Lower lobe of right lung (tissue), 2 donors: ENCODE data around the gene CLSTN2. TPM values are rescaled to one million over a fixed set of nuclear protein-coding genes. Genes with fewer than 3 reads are reported as not detected.

Experiments
- ATAC-seq, 2 donors: fragments of 200-7000 bp; cut with Tn5 transposase; one replicate each; pipeline ENCODE4 v1.9.1; 2020 to 2022; ENCODE audit warnings: mild to moderate bottlenecking in 2 of 2, moderate library complexity in 2 of 2
- DNase-seq: peaks from one replicate; pipeline ENCODE4 v3.0.0-alpha.2; 2020
- H3K27ac ChIP-seq: fragments of 200-600 bp; one replicate; pipeline ENCODE4 v1.8.0; 2022
- H3K27me3 ChIP-seq: fragments of 200-600 bp; one replicate; pipeline ENCODE4 v1.8.0; 2022; ENCODE audit warnings: low read depth
- H3K36me3 ChIP-seq: fragments of 200-600 bp; one replicate; pipeline ENCODE4 v1.8.0; 2022; ENCODE audit warnings: mild to moderate bottlenecking
- H3K4me1 ChIP-seq: fragments of 200-600 bp; one replicate; pipeline ENCODE4 v1.8.0; 2022
- H3K4me3 ChIP-seq: fragments of 200-600 bp; one replicate; pipeline ENCODE4 v1.8.0; 2022; ENCODE audit warnings: mild to moderate bottlenecking
- H3K9me3 ChIP-seq: fragments of 200-600 bp; one replicate; pipeline ENCODE4 v1.8.0; 2022
- intact Hi-C: fragments of 100-400 bp; cut with DNase I; formaldehyde crosslinking; loops from one replicate; pipeline ENCODE4 v1.11.0; 2022
- total RNA-seq: library from RNA; stranded (reverse); fragmentation: NEBNext Ultra II Directional; extraction: Animal tissue kit (Norgen Biotek cat#: 25700); gene quantifications from one replicate; pipeline ENCODE4 v1.2.1, GENCODE V29; 2021
- TF ChIP-seq, protein P1 (sequence below): fragments of 200-600 bp; IDR thresholded peaks from one replicate; pipeline ENCODE4 v1.8.0; 2022; ENCODE audit warnings: antibody characterized with exemption, mild to moderate bottlenecking
- donor health status: DM: no; HTN: yes; CAD: no; lungs with severe emphysema.

CLSTN2 gene
- total RNA-seq, 1 donor from 2014 or later: 4.5 TPM

DNA sequence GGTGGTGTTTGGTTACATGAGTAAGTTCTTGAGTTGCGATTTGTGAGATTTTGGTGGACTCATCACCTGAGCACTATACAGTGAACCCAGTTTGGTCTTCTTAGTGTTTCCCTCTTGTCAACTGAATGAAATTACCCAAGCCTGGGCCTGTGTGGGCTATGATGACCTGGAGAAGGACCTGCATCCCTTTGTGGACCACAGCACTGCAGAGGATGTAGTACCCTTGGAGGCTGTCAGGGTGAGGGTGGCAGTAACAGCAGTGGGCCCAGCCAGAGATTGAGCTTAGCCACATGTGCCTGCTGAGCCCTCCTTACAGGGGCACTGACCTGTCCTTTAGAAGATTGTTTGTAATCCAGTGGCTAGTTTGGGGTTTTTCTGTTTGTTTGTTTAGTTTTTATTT, 492.8 kb downstream of the CLSTN2 start:
- H3K4me3 ChIP-seq: no peak overlapping the region
- intact Hi-C loops: no loop called here
- H3K27ac ChIP-seq: no peak overlapping the region
- no peaks in the 10 kb centered on the region for H3K27me3 ChIP-seq
- DNase-seq (no peak), ATAC-seq (no peak)
- H3K36me3 ChIP-seq: no peaks in the 10 kb centered on the region
- H3K9me3 ChIP-seq: no peaks in the 10 kb centered on the region
- H3K4me1 ChIP-seq: no peaks in the 10 kb centered on the region
- TF ChIP-seq, protein P1, sequence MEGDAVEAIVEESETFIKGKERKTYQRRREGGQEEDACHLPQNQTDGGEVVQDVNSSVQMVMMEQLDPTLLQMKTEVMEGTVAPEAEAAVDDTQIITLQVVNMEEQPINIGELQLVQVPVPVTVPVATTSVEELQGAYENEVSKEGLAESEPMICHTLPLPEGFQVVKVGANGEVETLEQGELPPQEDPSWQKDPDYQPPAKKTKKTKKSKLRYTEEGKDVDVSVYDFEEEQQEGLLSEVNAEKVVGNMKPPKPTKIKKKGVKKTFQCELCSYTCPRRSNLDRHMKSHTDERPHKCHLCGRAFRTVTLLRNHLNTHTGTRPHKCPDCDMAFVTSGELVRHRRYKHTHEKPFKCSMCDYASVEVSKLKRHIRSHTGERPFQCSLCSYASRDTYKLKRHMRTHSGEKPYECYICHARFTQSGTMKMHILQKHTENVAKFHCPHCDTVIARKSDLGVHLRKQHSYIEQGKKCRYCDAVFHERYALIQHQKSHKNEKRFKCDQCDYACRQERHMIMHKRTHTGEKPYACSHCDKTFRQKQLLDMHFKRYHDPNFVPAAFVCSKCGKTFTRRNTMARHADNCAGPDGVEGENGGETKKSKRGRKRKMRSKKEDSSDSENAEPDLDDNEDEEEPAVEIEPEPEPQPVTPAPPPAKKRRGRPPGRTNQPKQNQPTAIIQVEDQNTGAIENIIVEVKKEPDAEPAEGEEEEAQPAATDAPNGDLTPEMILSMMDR: no peak

DNA sequence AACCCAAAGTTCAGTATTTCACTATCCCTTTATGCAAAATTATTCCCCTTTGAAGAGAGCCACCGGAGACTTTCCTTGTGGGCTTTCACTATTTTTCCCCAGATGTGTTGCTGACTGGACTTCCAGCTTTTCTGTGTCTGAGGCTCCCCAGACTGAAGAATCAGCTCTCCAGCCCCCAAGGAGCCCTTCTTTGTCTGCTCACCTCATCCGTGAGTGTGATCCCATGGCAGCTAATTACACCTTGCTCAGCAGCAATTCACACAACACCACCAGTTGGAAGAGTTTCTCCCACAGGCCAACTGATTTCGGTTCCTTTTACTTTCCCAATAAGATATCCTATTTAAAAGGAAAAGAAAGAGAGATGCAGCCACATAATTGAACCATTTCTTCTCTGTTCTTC, 493.4 kb downstream of the CLSTN2 start:
- no peaks in the 10 kb centered on the region for H3K9me3 ChIP-seq
- TF ChIP-seq, protein P1: no peak
- intact Hi-C loops: no loop called here
- H3K4me3 ChIP-seq: no peak overlapping the region
- no peaks in the 10 kb centered on the region for H3K4me1 ChIP-seq
- H3K36me3 ChIP-seq: no peaks in the 10 kb centered on the region
- ATAC-seq (no peak), DNase-seq (no peak)
- no peak overlapping the region for H3K27ac ChIP-seq
- no peaks in the 10 kb centered on the region for H3K27me3 ChIP-seq

DNA sequence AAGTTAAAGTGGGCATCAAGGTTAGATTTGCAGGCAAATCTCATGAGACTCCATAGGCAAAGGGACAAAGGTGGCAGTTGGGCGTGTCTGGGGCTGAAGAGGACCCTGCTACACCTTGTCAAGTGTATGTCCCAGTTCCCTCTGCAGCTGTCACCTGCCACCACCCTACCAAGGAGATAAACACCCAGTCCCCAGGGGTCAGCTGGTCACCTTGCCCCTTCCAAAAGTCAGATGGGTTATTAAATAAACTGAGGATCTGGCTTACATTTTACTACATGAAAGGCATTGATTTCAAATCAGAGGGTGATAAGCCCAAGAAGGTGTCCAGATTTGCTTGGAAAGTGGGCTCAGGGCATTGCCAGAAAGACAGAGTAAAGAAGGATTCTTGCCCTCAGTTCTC, 494.8 kb downstream of the CLSTN2 start:
- no peak overlapping the region for H3K27ac ChIP-seq
- no peaks in the 10 kb centered on the region for H3K36me3 ChIP-seq
- no peaks in the 10 kb centered on the region for H3K4me1 ChIP-seq
- intact Hi-C loops: no loop called here
- ATAC-seq (no peak), DNase-seq (no peak)
- no peak overlapping the region for H3K4me3 ChIP-seq
- TF ChIP-seq, protein P1: no peak
- H3K9me3 ChIP-seq: no peaks in the 10 kb centered on the region
- H3K27me3 ChIP-seq: no peaks in the 10 kb centered on the region

DNA sequence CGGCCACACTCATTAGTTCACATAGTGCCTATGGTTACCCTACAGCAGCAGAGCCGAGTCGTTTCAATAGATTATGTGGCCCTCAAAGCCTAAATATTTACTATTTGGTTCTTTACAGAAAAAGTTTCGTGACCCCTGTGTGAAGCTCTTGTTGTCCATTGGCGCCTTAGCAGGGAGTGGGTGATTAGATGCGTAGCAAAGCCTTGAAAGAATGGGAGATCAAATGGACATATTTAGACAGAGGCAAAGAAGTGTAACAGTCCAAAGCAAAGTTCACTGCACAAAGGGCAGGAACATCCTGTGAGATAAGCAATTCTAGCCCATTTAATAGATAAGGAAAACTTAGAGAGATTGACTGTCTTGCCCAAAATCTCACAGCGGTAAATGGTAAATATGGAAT, 495.5 kb downstream of the CLSTN2 start:
- no peaks in the 10 kb centered on the region for H3K27me3 ChIP-seq
- no peak for ATAC-seq
- no peaks in the 10 kb centered on the region for H3K36me3 ChIP-seq
- no peaks in the 10 kb centered on the region for H3K4me1 ChIP-seq
- H3K4me3 ChIP-seq: no peak overlapping the region
- intact Hi-C loops: no loop called here
- no peak for DNase-seq
- no peaks in the 10 kb centered on the region for H3K9me3 ChIP-seq
- no peak overlapping the region for H3K27ac ChIP-seq
- TF ChIP-seq, protein P1: no peak

DNA sequence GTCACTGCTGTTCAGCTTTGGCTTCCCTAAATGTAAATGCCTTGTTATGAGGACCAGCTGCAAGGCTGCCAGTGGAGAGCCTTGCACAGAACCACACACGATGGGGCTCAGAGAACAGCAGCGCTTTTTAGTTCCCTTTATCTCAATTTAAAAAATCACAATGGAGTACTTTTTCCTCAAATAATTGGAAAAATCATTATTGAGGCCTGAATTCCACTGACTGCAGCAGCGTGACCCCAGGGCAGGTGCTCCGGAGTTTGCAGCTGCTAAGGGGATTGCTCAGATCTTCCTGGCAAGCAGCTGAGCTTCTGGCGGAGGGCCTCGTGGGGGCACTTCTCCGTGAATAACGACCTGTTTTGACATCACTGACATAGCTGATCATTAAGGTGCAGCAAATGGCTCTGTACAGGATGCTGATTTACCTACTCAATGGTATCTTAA, 497.3 kb downstream of the CLSTN2 start:
- Histone ChIP-seq H3K9me3 (no peaks in the 10 kb centered on the region), H3K4me3 (no peak overlapping the region), H3K36me3 (no peaks in the 10 kb centered on the region), H3K27me3 (no peaks in the 10 kb centered on the region), H3K27ac (no peak overlapping the region), H3K4me1 (no peaks in the 10 kb centered on the region)
- TF ChIP-seq, protein P1: no peak
- ATAC-seq (no peak), DNase-seq (no peak)
- intact Hi-C loops: no loop called here

DNA sequence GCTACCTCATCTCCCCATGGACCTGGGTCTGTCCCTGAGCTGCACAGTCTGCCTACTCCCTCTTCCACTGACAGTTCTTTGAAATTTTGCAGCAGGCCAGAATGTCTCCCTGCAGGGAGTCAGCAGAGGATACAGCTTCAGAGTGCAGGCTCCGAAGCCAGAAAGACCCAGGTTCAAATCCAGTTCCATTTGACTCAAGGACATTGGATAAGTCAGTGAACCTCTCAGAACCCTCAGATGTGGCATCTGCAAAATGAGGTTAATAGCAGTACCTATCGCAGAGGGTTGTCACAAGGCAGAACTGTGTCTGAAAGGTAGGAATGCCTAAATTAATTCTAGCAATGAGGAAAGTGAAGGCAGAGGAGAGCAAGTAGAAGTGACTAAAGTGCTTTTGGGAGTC, 498.4 kb downstream of the CLSTN2 start:
- Histone ChIP-seq H3K4me1 (no peaks in the 10 kb centered on the region), H3K36me3 (no peaks in the 10 kb centered on the region)
- intact Hi-C loops: no loop called here

More for the DNA sequence above, 498.4 kb downstream of the CLSTN2 start:
- Histone ChIP-seq H3K27me3 (no peaks in the 10 kb centered on the region), H3K27ac (no peak overlapping the region), H3K4me3 (no peak overlapping the region), H3K9me3 (no peaks in the 10 kb centered on the region)
- TF ChIP-seq, protein P1: no peak
- ATAC-seq: no peak
- no peak for DNase-seq
